ENCODE results near the gene MXRA8. TPM values are rescaled to one million over a fixed set of nuclear protein-coding genes. Genes with fewer than 3 reads are reported as not detected.

Gene MXRA8
- total and polyA plus RNA-seq, 8 donors = 78.3 to 151 (median 136) TPM

- TF ChIP-seq CTCF (IDR thresholded peaks at IDR 0.05) = no peak
- ATAC-seq = no peak
- no peak for DNase-seq
- intact Hi-C loops (cut with DNase I) = no loop called here
- Histone ChIP-seq H3K27me3 (no peaks in the 10 kb centered on the region), H3K27ac (no peak overlapping the region), H3K9me3 (no peaks in the 10 kb centered on the region), H3K4me3 (no peak overlapping the region), H3K4me1 (peaks cover 0 to 18% of the 10 kb centered on the region in 2 donors), H3K36me3 (peaks cover 0 to 76% of the 10 kb centered on the region in 2 donors)
These were observed 45.7 kb downstream of the MXRA8 start for GRCh38 chr1:1312450-1313314.

GRCh38 chr1:1311107-1312104, 46.9 kb downstream of the MXRA8 start:
- DNase-seq (no peak), ATAC-seq (no peak)
- Histone ChIP-seq H3K9me3 (no peaks in the 10 kb centered on the region), H3K27ac (no peak overlapping the region), H3K27me3 (no peaks in the 10 kb centered on the region), H3K4me1 (peaks cover 5 to 25% of the 10 kb centered on the region in 2 donors), H3K36me3 (peaks cover 0 to 64% of the 10 kb centered on the region in 2 donors), H3K4me3 (no peak overlapping the region)
- intact Hi-C loops (cut with DNase I) = no loop called here
- TF ChIP-seq CTCF (IDR thresholded peaks at IDR 0.05) = no peak

- DNase-seq (no peak), ATAC-seq (no peak)
- H3K27me3 ChIP-seq = no peaks in the 10 kb centered on the region
- H3K4me1 ChIP-seq = peaks cover 14 to 33% of the 10 kb centered on the region in 2 donors
- TF ChIP-seq CTCF (IDR thresholded peaks at IDR 0.05) = no peak
- H3K9me3 ChIP-seq = no peaks in the 10 kb centered on the region
- intact Hi-C loops (cut with DNase I) = no loop called here
- H3K36me3 ChIP-seq = peaks cover 0 to 59% of the 10 kb centered on the region in 2 donors
- no peak overlapping the region for H3K27ac ChIP-seq
- H3K4me3 ChIP-seq = no peak overlapping the region
These were observed 47.8 kb downstream of the MXRA8 start for GRCh38 chr1:1310476-1311053.

- H3K4me3 ChIP-seq = peak overlapping the region in 1 of 2 donors; percentile 91
- no peak for TF ChIP-seq CTCF (IDR thresholded peaks at IDR 0.05)
- no peaks in the 10 kb centered on the region for H3K9me3 ChIP-seq
- ATAC-seq (no peak), DNase-seq (no peak)
- H3K36me3 ChIP-seq = peaks cover 0 to 56% of the 10 kb centered on the region in 2 donors
- intact Hi-C loops (cut with DNase I) = no loop called here
- no peak overlapping the region for H3K27ac ChIP-seq
- H3K4me1 ChIP-seq = peaks cover 19 to 38% of the 10 kb centered on the region in 2 donors
- H3K27me3 ChIP-seq = no peaks in the 10 kb centered on the region
These were observed 48.3 kb downstream of the MXRA8 start for GRCh38 chr1:1310109-1310385.
